Measurements from ENCODE around the gene GIGYF1. TPM values are rescaled to one million over a fixed set of nuclear protein-coding genes. Genes with fewer than 3 reads are reported as not detected.

The GIGYF1 gene, protein sequence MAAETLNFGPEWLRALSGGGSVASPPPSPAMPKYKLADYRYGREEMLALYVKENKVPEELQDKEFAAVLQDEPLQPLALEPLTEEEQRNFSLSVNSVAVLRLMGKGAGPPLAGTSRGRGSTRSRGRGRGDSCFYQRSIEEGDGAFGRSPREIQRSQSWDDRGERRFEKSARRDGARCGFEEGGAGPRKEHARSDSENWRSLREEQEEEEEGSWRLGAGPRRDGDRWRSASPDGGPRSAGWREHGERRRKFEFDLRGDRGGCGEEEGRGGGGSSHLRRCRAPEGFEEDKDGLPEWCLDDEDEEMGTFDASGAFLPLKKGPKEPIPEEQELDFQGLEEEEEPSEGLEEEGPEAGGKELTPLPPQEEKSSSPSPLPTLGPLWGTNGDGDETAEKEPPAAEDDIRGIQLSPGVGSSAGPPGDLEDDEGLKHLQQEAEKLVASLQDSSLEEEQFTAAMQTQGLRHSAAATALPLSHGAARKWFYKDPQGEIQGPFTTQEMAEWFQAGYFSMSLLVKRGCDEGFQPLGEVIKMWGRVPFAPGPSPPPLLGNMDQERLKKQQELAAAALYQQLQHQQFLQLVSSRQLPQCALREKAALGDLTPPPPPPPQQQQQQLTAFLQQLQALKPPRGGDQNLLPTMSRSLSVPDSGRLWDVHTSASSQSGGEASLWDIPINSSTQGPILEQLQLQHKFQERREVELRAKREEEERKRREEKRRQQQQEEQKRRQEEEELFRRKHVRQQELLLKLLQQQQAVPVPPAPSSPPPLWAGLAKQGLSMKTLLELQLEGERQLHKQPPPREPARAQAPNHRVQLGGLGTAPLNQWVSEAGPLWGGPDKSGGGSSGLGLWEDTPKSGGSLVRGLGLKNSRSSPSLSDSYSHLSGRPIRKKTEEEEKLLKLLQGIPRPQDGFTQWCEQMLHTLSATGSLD (N-terminal part only)
- total RNA-seq: 12.0 and 14.1 TPM in 2 replicates

GRCh38 chr7:100694098-100694745 lies at the start of gene GIGYF1:
Gene GIGYF1 (minus strand): TSS chr7:100694250. CDS start chr7:100688238, 6,012 bp downstream.

GRCh38 chr7:100720279-100720670 lies 26.2 kb upstream of the GIGYF1 start, which contains the start of gene EPO:
Gene EPO (plus strand): TSS chr7:100720468. CDS start chr7:100720981, 513 bp downstream.

DNA sequence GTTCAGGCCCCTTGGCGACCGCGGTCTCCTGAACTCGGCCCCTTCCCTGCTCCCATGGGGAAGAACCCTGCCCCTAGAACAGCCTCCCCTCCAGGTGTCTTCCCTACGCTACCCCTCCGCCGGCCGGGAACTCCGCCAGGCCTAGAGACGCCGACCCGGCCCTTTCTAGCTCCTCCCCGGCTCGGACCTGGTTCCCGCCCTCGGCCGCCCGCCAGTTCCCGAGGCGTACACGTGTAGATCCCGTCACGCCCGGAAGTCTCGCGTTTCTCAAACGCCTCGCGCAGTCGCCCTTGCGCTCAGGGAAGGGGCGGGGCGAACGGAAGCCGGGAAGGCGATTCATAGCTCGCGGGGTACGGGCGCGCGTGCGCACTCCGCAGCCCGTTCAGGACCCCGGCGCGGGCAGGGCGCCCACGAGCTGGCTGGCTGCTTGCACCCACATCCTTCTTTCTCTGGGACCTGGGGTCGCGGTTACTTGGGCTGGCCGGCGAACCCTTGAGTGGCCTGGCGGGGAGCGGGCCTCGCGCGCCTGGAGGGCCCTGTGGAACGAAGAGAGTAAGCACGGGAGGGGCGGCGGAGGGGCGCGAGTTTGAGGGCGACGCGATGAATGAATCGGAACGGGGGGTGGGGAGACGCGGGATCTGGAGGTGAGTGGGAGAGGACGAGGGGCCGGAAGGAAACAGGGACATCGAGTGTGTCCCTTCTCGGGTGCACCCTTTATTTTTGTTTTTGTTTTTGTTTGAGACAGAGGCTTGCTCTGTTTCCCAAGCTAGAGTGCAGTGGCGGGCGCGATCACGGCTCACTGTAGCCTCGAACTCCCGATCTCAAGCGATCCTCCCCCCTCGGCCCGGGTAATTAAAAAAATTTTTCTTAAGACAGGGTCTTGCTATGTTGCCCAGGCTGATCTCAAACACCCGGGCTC lies 12.0 kb upstream of the GIGYF1 start, which contains the start of gene POP7:
TSS of gene POP7 (plus strand) at position 369 of the 919 bp plus-strand sequence. CDS start 710 bp downstream, outside the sequence.

DNA sequence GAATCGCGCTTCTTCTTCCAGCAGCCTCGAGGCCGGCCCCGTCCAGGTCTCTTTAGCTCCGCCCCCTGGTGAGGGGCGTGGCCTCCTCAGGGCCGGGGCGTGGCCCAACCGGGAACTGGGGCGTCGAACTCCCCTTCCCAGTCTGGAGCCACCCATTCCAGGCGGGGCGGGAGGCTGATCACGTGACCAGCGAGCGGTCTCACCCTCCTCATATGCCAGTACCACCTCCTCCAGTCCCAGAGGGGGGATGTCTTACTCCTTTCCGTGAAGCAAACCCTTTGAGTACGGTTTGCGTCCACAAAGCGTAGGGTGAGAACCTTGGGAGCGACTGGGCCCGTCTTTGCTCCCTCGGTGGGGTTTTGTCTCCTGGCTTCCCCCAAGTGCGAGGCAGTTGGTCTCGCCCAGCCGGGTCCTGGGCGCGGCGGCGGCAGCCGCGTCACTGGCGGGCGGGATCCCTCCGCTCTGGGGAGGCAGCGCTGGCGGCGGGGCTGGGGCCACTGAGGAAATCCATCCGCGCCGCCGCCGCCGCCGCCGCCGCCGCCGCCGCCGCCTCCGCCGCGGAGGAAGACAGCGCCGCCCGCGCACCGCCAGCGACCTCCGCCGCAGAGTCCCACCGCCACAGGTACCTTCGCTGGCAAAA lies 20.6 kb downstream of the GIGYF1 start, which contains the start of gene GNB2:
TSS of gene GNB2 (plus strand) at position 439 of the 640 bp plus-strand sequence. CDS start 2,526 bp downstream, outside the sequence.

GRCh38 chr7:100655908-100656674 lies 38.0 kb downstream of the GIGYF1 start, which contains the start of gene ACTL6B:
Gene ACTL6B (minus strand): TSS chr7:100656448. CDS start chr7:100656354, 94 bp downstream.

DNA sequence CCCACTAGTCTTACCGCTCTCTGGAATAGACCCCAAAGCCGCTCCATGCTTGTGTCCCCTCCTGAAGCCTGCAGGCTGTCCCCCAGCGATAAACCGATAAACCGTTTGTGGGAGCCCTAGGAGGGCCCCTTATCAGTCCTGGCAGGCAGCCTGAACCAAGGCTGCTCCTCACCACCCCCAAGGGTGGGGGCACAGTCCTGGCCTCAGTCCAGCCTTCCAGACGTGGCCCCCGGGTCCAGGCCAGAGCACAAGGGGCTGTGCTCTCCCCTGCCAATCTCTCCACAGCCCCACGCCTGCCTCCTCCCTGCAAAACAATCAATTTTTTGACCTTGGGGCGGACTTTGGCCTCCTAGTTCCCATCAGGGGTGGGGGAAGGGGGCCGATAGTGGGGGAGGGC lies 52.6 kb downstream of the GIGYF1 start, which contains the start of gene TFR2:
TSS of gene TFR2 (minus strand) at position 90 of the 397 bp plus-strand sequence. CDS start at position 47, 43 bp downstream.

Other genes starting within 250 kb of the GIGYF1 start
- gene SPACDR, start 230.0 kb downstream of the GIGYF1 start, total RNA-seq: 0.87 and 3.4 TPM in 2 replicates
- 62.0 and 63.5 TPM in 2 replicates for gene TSC22D4, start 215.0 kb downstream of the GIGYF1 start, total RNA-seq
- 2.1 and 2.9 TPM in 2 replicates for gene NYAP1, start 210.3 kb downstream of the GIGYF1 start, total RNA-seq
- 46.2 and 49.0 TPM in 2 replicates for gene AGFG2, start 155.0 kb downstream of the GIGYF1 start, total RNA-seq
- not detected in 2 replicates for gene SAP25, start 120.3 kb downstream of the GIGYF1 start, total RNA-seq
- 30.4 and 38.0 TPM in 2 replicates for gene LRCH4, start 108.1 kb downstream of the GIGYF1 start, total RNA-seq
- gene FBXO24, start 107.9 kb downstream of the GIGYF1 start, total RNA-seq: 1.00 TPM in 1 of 2 replicates, not detected in the other
- gene PCOLCE, start 91.9 kb downstream of the GIGYF1 start, total RNA-seq: 1.2 and 2.3 TPM in 2 replicates
- 13.2 and 16.8 TPM in 2 replicates for gene MOSPD3, start 81.7 kb downstream of the GIGYF1 start, total RNA-seq
- under 0.01 and 0.44 TPM in 2 replicates for gene TFR2, start 52.7 kb downstream of the GIGYF1 start, total RNA-seq
- gene ACTL6B, start 37.8 kb downstream of the GIGYF1 start, total RNA-seq: not detected in 2 replicates
- gene GNB2, start 20.5 kb downstream of the GIGYF1 start, total RNA-seq: 266 and 289 TPM in 2 replicates
- gene POP7, start 11.9 kb upstream of the GIGYF1 start, total RNA-seq: 50.1 and 59.9 TPM in 2 replicates
- gene EPO, start 26.2 kb upstream of the GIGYF1 start, total RNA-seq: not detected in 2 replicates
- not detected in 2 replicates for gene ZAN, start 39.3 kb upstream of the GIGYF1 start, total RNA-seq
- 141 and 146 TPM in 2 replicates for gene EPHB4, start 133.3 kb upstream of the GIGYF1 start, total RNA-seq
- 22.0 and 31.9 TPM in 2 replicates for gene SLC12A9, start 158.5 kb upstream of the GIGYF1 start, total RNA-seq
- 107 and 117 TPM in 2 replicates for gene TRIP6, start 173.1 kb upstream of the GIGYF1 start, total RNA-seq
- gene SRRT, start 180.9 kb upstream of the GIGYF1 start, total RNA-seq: 67.0 and 81.0 TPM in 2 replicates
- 2.8 and 4.8 TPM in 2 replicates for gene UFSP1, start 195.5 kb upstream of the GIGYF1 start, total RNA-seq
- 0.54 and 0.67 TPM in 2 replicates for gene ACHE, start 201.6 kb upstream of the GIGYF1 start, total RNA-seq

Measured in mammary microvascular endothelial cell (primary cell).